ENCODE data around the gene STPG3. TPM values are rescaled to one million over a fixed set of nuclear protein-coding genes. Genes with fewer than 3 reads are reported as not detected.

The STPG3 gene
- total and polyA plus RNA-seq, 9 of the 15 experiments (the other 6 are each of a cell fraction or from before 2014, with no cell fraction given) = not detected

DNA sequence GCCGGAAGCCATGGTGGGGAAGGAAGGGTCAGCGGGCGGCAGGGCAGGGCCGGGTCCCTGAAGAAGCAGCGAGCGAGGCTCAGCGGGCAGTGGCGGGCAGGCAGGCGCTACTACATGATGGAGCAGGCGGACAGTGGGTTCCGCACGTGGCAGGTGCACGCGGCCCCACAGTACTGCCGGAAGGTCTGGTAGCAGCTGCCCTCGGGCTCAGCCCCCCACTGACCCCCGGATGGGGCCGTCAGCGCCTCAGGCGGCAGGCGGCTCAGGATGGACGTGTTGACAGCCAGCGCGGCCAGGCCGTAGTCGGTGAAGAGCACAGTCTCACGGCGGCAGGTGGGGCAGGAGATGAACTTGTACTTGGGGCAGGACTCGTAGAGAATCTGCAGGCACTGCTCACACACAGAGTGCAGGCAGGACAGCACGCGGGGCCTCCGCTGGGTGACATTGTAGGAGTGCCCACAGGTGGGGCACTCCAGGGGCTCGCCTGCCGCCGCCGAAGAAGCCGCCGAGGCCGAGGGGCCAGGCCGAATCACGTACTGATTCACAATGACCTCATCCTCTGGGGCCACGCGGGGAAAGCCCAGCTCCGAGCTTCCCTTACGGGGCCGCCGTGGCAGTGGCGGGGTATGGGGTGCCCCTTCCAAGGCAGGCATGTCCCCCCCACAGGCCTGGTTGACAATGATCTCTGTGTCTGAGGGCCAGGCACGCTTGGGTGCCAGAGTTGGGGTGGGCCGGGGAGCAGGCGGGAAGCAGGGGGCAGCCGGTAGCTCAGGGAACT, 30.6 kb upstream of the STPG3 start (continued):
- TF ChIP-seq HES1 (IDR thresholded peaks at IDR 0.05; ENCODE audit: low read depth) (no peak), ZNF12 (CRISPR knock-in tag; IDR thresholded peaks at IDR 0.05) (no peak), NR4A1 (CRISPR knock-in tag; IDR thresholded peaks at IDR 0.05) (no peak), NR4A1 (tag; IDR thresholded peaks at IDR 0.05) (no peak), MAZ (CRISPR knock-in tag; conservative IDR thresholded peaks at IDR 0.05 in 1 of 2, IDR thresholded peaks at IDR 0.05 in 1 of 2) (no peak), CSDE1 (IDR thresholded peaks at IDR 0.05) (no peak), ILK (tag; IDR thresholded peaks at IDR 0.05; ENCODE audit: borderline replicate concordance, low read depth) (no peak), ZNF584 (CRISPR knock-in tag; IDR thresholded peaks at IDR 0.05; ENCODE audit: low read depth) (no peak), NR0B1 (IDR thresholded peaks at IDR 0.05; ENCODE audit: partially characterized antibody) (no peak), MIER1 (IDR thresholded peaks at IDR 0.05; ENCODE audit: low read depth) (no peak), MEF2A (IDR thresholded peaks at IDR 0.05; ENCODE audit: control insufficient read depth, low read depth, low read length) (no peak)
- TF ChIP-seq, protein P1, sequence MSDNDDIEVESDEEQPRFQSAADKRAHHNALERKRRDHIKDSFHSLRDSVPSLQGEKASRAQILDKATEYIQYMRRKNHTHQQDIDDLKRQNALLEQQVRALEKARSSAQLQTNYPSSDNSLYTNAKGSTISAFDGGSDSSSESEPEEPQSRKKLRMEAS (CRISPR knock-in tag; IDR thresholded peaks at IDR 0.05) = peak; percentile 50; the same call in 1 of the 2 replicates
